K562 (cell line): ENCODE data around the gene TSHB. TPM values are rescaled to one million over a fixed set of nuclear protein-coding genes. Genes with fewer than 3 reads are reported as not detected.

ENCODE experiments used
- ATAC-seq: fragments of 200-7000 bp; cut with Tn5 transposase; 3 replicates; pipeline ENCODE4 v1.9.1; 2020; ENCODE audit warnings: moderate library complexity
- BruUV-seq: library from RNA; stranded (reverse); fragments of 400-500 nt; replicated peaks from 2 replicates; lab custom pipeline; 2021; lab: Mats Ljungman, UMichigan
- CTCF ChIA-PET: fragments of 300-600 bp; formaldehyde crosslinking; extraction: SDS; loops from one replicate; lab custom pipeline; 2021; ENCODE audit warnings: low intra/inter-chr PET ratio; lab: Yijun Ruan, JAX
- POLR2A ChIA-PET: fragments of 300-600, 350-650 bp; sonication (Branson Sonifier 250); formaldehyde crosslinking; extraction: SDS; loops from one replicate; lab custom pipeline; 2021; ENCODE audit warnings: antibody characterized with exemption, inconsistent platforms; lab: Yijun Ruan, JAX
- DNase-seq, 4 experiments: peaks; one replicate each; pipeline versions ENCODE4 v3.0.0 to v3.0.0-alpha.2; 2011 to 2018; ENCODE audit warnings: low spot score in 3 of 4, mixed read lengths in 3 of 4; ENCODE audit errors: extremely low read depth in 1 of 4
- FAIRE-seq: peaks from 2 replicates; lab custom pipeline; 2011; peaks lifted over from hg19 to GRCh38; lab: Jason Lieb, UNC
- H2AFZ ChIP-seq: 2 replicates; pipeline ENCODE4 v1.6.0; 2011; ENCODE audit warnings: low read depth, low read length, control low read depth, inconsistent platforms
- H3K27ac ChIP-seq: fragments of 200-600 bp; 3 replicates; pipeline ENCODE4 v1.8.0; 2011; ENCODE audit warnings: low read depth, mild to moderate bottlenecking, control low read depth, inconsistent platforms, low read length, moderate library complexity, mixed read lengths; ENCODE audit errors: extremely low read depth
- H3K27me3 ChIP-seq, 2 experiments: fragments of 300-600 bp in 1 of 2; 2 replicates in 1 of 2; 3 replicates in 1 of 2; pipeline versions ENCODE4 v1.6.0 to v1.8.0; 2011; ENCODE audit warnings: inconsistent platforms in 2 of 2, low read length in 2 of 2, mild to moderate bottlenecking in 1 of 2, mixed read lengths in 1 of 2, moderate library complexity in 1 of 2; ENCODE audit not compliant: control insufficient read depth in 2 of 2, insufficient read depth in 2 of 2
- H3K36me3 ChIP-seq: fragments of 300-600 bp; 3 replicates; pipeline ENCODE4 v1.8.0; 2011; ENCODE audit warnings: mild to moderate bottlenecking, low read length, inconsistent platforms; ENCODE audit not compliant: control insufficient read depth, insufficient read depth
- H3K4me1 ChIP-seq, 2 experiments: fragments of 200-600 bp in 1 of 2; replicated peaks in 1 of 2; 2 replicates in 1 of 2; 3 replicates in 1 of 2; pipeline versions ENCODE4 v1.5.1 to v1.8.0; 2011; ENCODE audit warnings: inconsistent platforms in 2 of 2, low read length in 2 of 2, mild to moderate bottlenecking in 1 of 2, mixed read lengths in 1 of 2, moderate library complexity in 1 of 2; ENCODE audit not compliant: control insufficient read depth in 2 of 2, insufficient read depth in 2 of 2
- H3K4me2 ChIP-seq: 2 replicates; pipeline ENCODE4 v1.6.1; 2011; ENCODE audit warnings: low read length, control low read depth, inconsistent platforms, mixed read lengths; ENCODE audit not compliant: insufficient read depth
- H3K4me3 ChIP-seq: fragments of 200-600 bp; sonication (generic), shearing (Covaris generic); 2 replicates; pipeline ENCODE4 v1.5.1; 2016; ENCODE audit warnings: control low read depth, inconsistent platforms
- H3K79me2 ChIP-seq: fragments of 200-600 bp; 3 replicates; pipeline ENCODE4 v1.8.0; 2011; ENCODE audit warnings: low read length, inconsistent platforms; ENCODE audit not compliant: control insufficient read depth, insufficient read depth
- H3K9ac ChIP-seq, 2 experiments: 2 replicates each; pipeline versions ENCODE4 v1.6.0 to v1.6.1; 2011; ENCODE audit warnings: low read depth in 2 of 2, low read length in 2 of 2, control low read depth in 1 of 2, inconsistent platforms in 1 of 2, mild to moderate bottlenecking in 1 of 2, mixed read lengths in 1 of 2; ENCODE audit not compliant: insufficient read depth in 1 of 2
- H3K9me1 ChIP-seq: one replicate; pipeline ENCODE4 v1.6.0; 2011; ENCODE audit warnings: inconsistent platforms, mild to moderate bottlenecking, low read length, moderate library complexity; ENCODE audit not compliant: control insufficient read depth, insufficient read depth
- H3K9me3 ChIP-seq: replicated peaks from 2 replicates; pipeline ENCODE4 v1.5.1; 2011; ENCODE audit warnings: low read depth, low read length, inconsistent platforms; ENCODE audit not compliant: control insufficient read depth, insufficient read depth
- H4K20me1 ChIP-seq: replicated peaks from 2 replicates; pipeline ENCODE4 v1.6.1; 2011; ENCODE audit warnings: low read length, inconsistent platforms, mixed read lengths; ENCODE audit not compliant: control insufficient read depth, insufficient read depth
- CHD2 ChIP-seq: IDR thresholded peaks from 2 replicates; pipeline ENCODE4 v1.6.1; 2011; ENCODE audit warnings: low read depth, low read length
- DDX20 ChIP-seq: fragments of 450-650 bp; IDR thresholded peaks from 2 replicates; pipeline ENCODE4 v1.6.1; 2016; ENCODE audit warnings: missing genetic modification characterization, low read depth, mild to moderate bottlenecking, missing compliant biosample characterization, moderate library complexity
- DEAF1 ChIP-seq: fragments of 450-650 bp; formaldehyde crosslinking; IDR thresholded peaks from 2 replicates; pipeline ENCODE4 v1.4.0; 2020; ENCODE audit warnings: mild to moderate bottlenecking, moderate library complexity
- HEY1 ChIP-seq: fragments of 250-450 bp; sonication (Bioruptor Pico); IDR thresholded peaks from 2 replicates; pipeline ENCODE4 v1.5.0; 2020; ENCODE audit warnings: mild to moderate bottlenecking, moderate library complexity, borderline replicate concordance
- HIVEP1 ChIP-seq: fragments of 250-450 bp; sonication (Bioruptor Pico); IDR thresholded peaks from 2 replicates; pipeline ENCODE4 v1.4.0; 2020; ENCODE audit warnings: mild to moderate bottlenecking
- JUNB ChIP-seq: fragments of 450-650 bp; formaldehyde crosslinking; conservative IDR thresholded peaks from 2 replicates; pipeline ENCODE4 v1.4.0; 2020; ENCODE audit warnings: mild to moderate bottlenecking
- JUND ChIP-seq, 2 experiments: IDR thresholded peaks; 2 replicates in 1 of 2; 3 replicates in 1 of 2; pipeline ENCODE4 v1.6.1; 2011; ENCODE audit warnings: borderline replicate concordance in 2 of 2, low read depth in 2 of 2, low read length in 2 of 2, improper control_type of control experiment in 1 of 2, missing biosample characterization in 1 of 2, missing genetic modification characterization in 1 of 2, missing genetic modification reagents in 1 of 2
- MTA1 ChIP-seq: fragments of 450-650 bp; IDR thresholded peaks from 2 replicates; pipeline ENCODE4 v1.6.1; 2017; ENCODE audit warnings: borderline replicate concordance
- OTX1 ChIP-seq: fragments of 450-650 bp; formaldehyde crosslinking; IDR thresholded peaks from 2 replicates; pipeline ENCODE4 v1.4.0; 2022; ENCODE audit warnings: mild to moderate bottlenecking
- ZBTB49 ChIP-seq: sonication (generic); formaldehyde crosslinking; IDR thresholded peaks from 2 replicates; pipeline ENCODE4 v1.8.0; 2022; ENCODE audit warnings: missing genetic modification reagents, mild to moderate bottlenecking, borderline replicate concordance
- ZNF184 ChIP-seq: sonication (generic); formaldehyde crosslinking; IDR thresholded peaks from 2 replicates; pipeline ENCODE4 v1.5.0; 2020; ENCODE audit warnings: missing genetic modification reagents
- ZNF668 ChIP-seq: fragments of 250-450 bp; sonication (Bioruptor Pico); IDR thresholded peaks from 2 replicates; pipeline ENCODE4 v1.8.0; 2022; ENCODE audit warnings: mild to moderate bottlenecking, inconsistent platforms
- ZNF830 ChIP-seq: fragments of 250-450 bp; sonication (Bioruptor Pico); IDR thresholded peaks from 2 replicates; pipeline ENCODE4 v1.5.0; 2021; ENCODE audit warnings: mild to moderate bottlenecking
- ZSCAN32 ChIP-seq: fragments of 450-650 bp; formaldehyde crosslinking; IDR thresholded peaks from 2 replicates; pipeline ENCODE4 v1.4.0; 2020; ENCODE audit warnings: mild to moderate bottlenecking, moderate library complexity
- in situ Hi-C: fragments of 300-500 bp; cut with MboI; formaldehyde crosslinking; loops from 4 replicates; pipeline ENCODE4 v1.15.0; 2018; ENCODE audit warnings: inconsistent platforms, mixed read lengths
- intact Hi-C: fragments of 100-400 bp; cut with micrococcal nuclease; formaldehyde crosslinking; loops from 2 replicates; pipeline ENCODE4 v1.14.2; 2022
- polyA plus RNA-seq, 8 experiments: library from polyadenylated mRNA; depleted of rRNA in 4 of 8; stranded (reverse) in 5 of 8; unstranded in 3 of 8; fragments of >200 nt; fragmentation: Nextera tagmentation in 2 of 8; fragmentation: Illumina TruSeq in 1 of 8; extraction: Ambion mirVana in 2 of 8; extraction: Trizol in 1 of 8; gene quantifications; 2 replicates each; pipeline versions ENCODE4 v1.2.1 to v1.2.3, GENCODE V29; 2011 to 2014; ENCODE audit warnings: inconsistent platforms in 1 of 8, missing spikeins in 1 of 8
- total RNA-seq, 7 experiments: library from RNA; depleted of rRNA in 6 of 7; stranded (reverse); fragments of >200 nt in 6 of 7; fragmentation: Illumina TruSeq in 2 of 7; extraction: Trizol in 2 of 7; gene quantifications; 2 replicates each; pipeline versions ENCODE4 v1.2.1 to v1.2.3, GENCODE V29; 2011 to 2021; ENCODE audit warnings: low replicate concordance in 1 of 7

Gene TSHB
- total and polyA plus RNA-seq, 9 of the 15 experiments (the other 6 are each of a cell fraction or from before 2014, with no cell fraction given), result not detected

- no peak for FAIRE-seq
These were observed 31.9 kb upstream of the TSHB start for GRCh38 chr1:114997510-114998289.

More at GRCh38 chr1:114997510-114998289, 31.9 kb upstream of the TSHB start:
- no peak overlapping the region for H2AFZ ChIP-seq
- POLR2A ChIA-PET, result no interaction called here
- H3K79me2 ChIP-seq, result no peaks in the 10 kb centered on the region
- H3K9me1 ChIP-seq, result no peaks in the 10 kb centered on the region
- no TSS peak for BruUV-seq
- H3K36me3 ChIP-seq, result no peaks in the 10 kb centered on the region
- no peak for ATAC-seq
- CTCF ChIA-PET, result no interaction called here
- DNase-seq, result no peak
- H3K4me2 ChIP-seq, result no peak overlapping the region
- no peak overlapping the region for H3K9ac ChIP-seq
- in situ Hi-C loops, result no loop called here
- no peaks in the 10 kb centered on the region for H3K4me1 ChIP-seq
- no peak for TF ChIP-seq ZNF830 (CRISPR knock-in tag)
- TF ChIP-seq HEY1 (CRISPR knock-in tag), result no peak
- no peak for TF ChIP-seq OTX1 (CRISPR knock-in tag)
- no peak for TF ChIP-seq ZNF668 (CRISPR knock-in tag)
- no peak for TF ChIP-seq ZSCAN32 (CRISPR knock-in tag)
- no peak for TF ChIP-seq JUND (IDR thresholded peaks at IDR 0.05; ENCODE audit: borderline replicate concordance, low read depth, low read length)
- TF ChIP-seq JUND (tag; IDR thresholded peaks at IDR 0.05; ENCODE audit: borderline replicate concordance, low read depth, low read length), result no peak
- TF ChIP-seq ZNF184 (CRISPR knock-in tag), result no peak
- TF ChIP-seq MTA1, result no peak
- TF ChIP-seq DEAF1 (CRISPR knock-in tag), result no peak
- TF ChIP-seq HIVEP1 (CRISPR knock-in tag), result no peak
- no peak for TF ChIP-seq JUNB (CRISPR knock-in tag)
- no peak for TF ChIP-seq DDX20 (tag)
- no peak for TF ChIP-seq ZBTB49
- no peak for TF ChIP-seq CHD2
- H3K9me3 ChIP-seq, result no peaks in the 10 kb centered on the region
- H3K27ac ChIP-seq, result no peak overlapping the region
- no peaks in the 10 kb centered on the region for H3K27me3 ChIP-seq
- intact Hi-C loops, result no loop called here
- no peak overlapping the region for H3K4me3 ChIP-seq
- H4K20me1 ChIP-seq, result no peaks in the 10 kb centered on the region
